HT-29 (cell line): ENCODE data around the gene NF2. TPM values are rescaled to one million over a fixed set of nuclear protein-coding genes. Genes with fewer than 3 reads are reported as not detected.

ENCODE experiments used
- DNase-seq: peaks from one replicate; pipeline ENCODE4 v3.0.0-alpha.2; 2015; ENCODE audit warnings: low spot score
- small RNA-seq: library from RNA; depleted of rRNA; stranded (forward); fragments of <200 nt; gene quantifications from one replicate; pipeline ENCODE3, GENCODE V24; 2014
- total RNA-seq: library from RNA; depleted of rRNA; stranded (reverse); fragments of >200 nt; shearing (Covaris generic); gene quantifications from 2 replicates; pipeline ENCODE4 v1.2.3, GENCODE V29; 2014; rRNA removed

The NF2 gene
- total RNA-seq, 1 experiment from 2014 or later: 51.5 TPM

DNA sequence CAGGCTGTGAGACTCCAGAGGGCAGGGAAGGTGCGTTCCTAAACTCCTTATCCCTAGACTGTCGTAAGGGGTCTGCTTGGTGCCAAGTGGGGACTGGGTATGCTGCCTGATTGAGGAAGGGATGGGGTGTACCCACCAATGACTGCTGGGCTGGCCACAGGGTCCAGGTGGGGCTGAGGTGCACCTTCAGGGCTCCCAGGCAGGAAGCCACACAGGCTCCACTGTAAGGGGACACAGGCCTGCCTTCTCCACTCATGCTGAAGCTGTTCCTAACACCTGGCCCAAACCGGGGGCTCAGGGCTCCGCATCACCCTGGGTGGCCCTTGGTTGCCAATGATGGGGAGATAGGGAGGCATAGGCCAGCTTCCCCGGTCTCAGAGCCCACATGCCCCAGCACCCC is 136.8 kb downstream of the NF2 start:
- no peak for DNase-seq

- no peak for DNase-seq
Measured at GRCh38 chr22:29741926-29742325, 138.5 kb downstream of the NF2 start.

GRCh38 chr22:29742326-29742725 is 138.9 kb downstream of the NF2 start:
- DNase-seq: no peak

DNA sequence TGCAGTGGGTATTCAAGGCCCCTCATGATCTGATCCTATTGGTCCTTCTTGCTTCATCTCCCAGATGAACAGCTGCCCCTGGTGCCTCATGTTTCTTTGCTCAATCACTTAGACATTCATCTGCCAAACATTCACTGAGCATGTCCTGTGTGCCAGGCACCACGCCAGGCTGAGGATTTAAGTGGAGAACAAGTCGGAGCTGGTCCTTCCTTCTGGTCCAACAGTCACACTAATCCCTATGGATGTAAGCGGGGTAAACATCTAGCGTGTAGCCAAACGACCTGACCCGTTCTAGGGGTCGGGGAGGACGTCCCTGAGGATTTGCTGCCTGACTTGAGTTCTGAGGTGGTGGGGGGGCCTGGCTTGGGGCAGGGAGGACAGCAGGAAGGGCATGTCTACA is 141.5 kb downstream of the NF2 start:
- no peak for DNase-seq

GRCh38 chr22:29747832-29748231 is 144.4 kb downstream of the NF2 start:
- DNase-seq: no peak

Small RNA genes lying within 50 kb of the gene (small RNA-seq; reads per million reads assigned to genes)
- not detected for gene AC004882.2

Other genes with a start within 250 kb of the NF2 start
- 166 and 176 TPM in 2 replicates for gene AP1B1, start 215.1 kb upstream of the NF2 start, total RNA-seq
- gene RFPL1, start 165.1 kb upstream of the NF2 start, total RNA-seq: not detected in 2 replicates
- gene NEFH, start 123.4 kb upstream of the NF2 start, total RNA-seq: not detected in 2 replicates
- 43.5 and 63.9 TPM in 2 replicates for gene THOC5, start 49.9 kb upstream of the NF2 start, total RNA-seq
- gene NIPSNAP1, start 22.5 kb upstream of the NF2 start, total RNA-seq: 88.2 and 108 TPM in 2 replicates
- gene CABP7, start 116.4 kb downstream of the NF2 start, total RNA-seq: 0.60 TPM in 1 of 2 replicates, not detected in the other
- gene ZMAT5, start 163.4 kb downstream of the NF2 start, total RNA-seq: 21.5 and 30.0 TPM in 2 replicates
- gene UQCR10, start 163.7 kb downstream of the NF2 start, total RNA-seq: 226 and 227 TPM in 2 replicates
- 52.2 and 97.2 TPM in 2 replicates for gene ASCC2, start 234.6 kb downstream of the NF2 start, total RNA-seq